Endothelial cell of hepatic sinusoid (primary cell): Measurements from ENCODE around the gene LIPA.
"Not testable (repeated sequence)": the region's sequence is repeated elsewhere in the genome, so short reads cannot be mapped to it uniquely, and the experiment has no call there.

Source experiments
- in situ Hi-C: cut with HindIII; loops from 2 replicates; pipeline ENCODE4 v1.10.0; 2017; ENCODE audit warnings: low sequenced_read_pairs

Gene LIPA

DNA sequence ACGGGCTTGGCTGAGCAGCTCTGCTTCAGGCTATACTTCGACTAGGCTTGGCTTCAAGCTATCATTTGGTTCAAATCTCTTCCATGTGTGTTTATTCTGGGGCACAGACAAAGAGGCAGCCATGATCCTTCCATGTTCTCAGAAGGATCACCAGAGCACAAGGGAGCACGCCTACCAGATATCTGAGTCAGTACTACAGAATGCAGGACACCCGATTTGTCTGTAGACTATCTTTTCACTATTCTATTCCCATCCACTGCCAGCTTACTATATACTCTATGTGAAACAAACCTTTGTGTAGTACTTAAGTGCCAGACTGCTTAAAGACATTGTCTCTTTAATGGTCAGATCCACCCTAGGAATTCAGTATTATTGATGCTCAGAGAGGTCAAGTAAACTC, 79.6 kb downstream of the LIPA start:
- in situ Hi-C loops: no loop called here

DNA sequence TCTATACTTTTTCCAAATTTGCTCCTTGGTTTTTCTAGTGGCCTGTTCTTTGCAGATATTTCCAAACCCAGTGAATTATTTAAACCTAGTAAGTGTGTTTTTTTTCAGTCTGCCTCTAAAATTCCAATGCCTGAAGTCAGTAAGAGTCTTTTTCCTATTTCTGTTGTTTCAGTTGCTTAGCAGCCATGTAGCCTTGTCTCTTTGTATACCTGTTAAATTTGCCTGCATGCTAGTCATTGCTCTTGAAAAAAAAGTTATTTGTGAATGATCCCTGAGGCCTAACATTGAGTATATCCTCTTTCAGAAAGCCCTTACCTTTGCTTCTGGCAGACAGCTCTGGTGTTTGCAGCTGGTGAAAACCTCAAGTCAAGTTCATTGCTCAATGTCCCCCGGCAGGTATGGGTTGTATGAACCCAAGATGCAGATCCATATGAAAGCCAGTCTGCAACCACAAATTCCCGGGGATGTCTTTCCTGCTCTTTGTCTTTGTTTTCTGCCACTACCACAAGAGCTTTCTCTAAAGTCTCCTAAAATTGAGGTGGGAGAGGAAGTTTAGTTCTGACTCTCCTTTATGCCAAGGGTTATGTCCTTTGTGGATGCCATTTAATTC, 80.2 kb downstream of the LIPA start:
- in situ Hi-C loops: no loop called here

DNA sequence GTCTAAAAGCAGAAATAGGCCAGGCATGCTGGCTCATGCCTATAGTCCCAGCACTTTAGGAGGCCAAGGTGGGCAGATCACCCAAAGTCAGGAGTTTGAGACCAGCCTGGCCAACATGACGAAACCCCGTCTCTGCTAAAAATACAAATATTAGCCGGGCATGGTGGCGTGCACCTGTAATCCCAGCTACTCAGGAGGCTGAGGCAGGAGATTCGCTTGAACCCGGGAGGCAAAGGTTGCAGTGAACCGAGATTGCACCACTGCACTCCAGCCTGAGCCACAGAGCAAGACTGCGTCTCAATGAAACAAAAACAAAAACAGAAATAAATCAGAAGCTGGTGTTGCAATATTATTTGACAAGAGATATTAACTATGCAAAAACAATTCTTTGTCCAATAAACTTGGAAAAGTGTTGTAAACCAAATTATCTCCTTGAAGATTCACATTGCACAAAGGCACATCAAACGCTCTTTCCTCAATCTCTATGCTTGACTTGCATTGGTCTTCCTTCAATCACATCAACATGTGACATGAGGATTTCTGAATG, 83.1 kb downstream of the LIPA start:
- in situ Hi-C loops: not testable (repeated sequence)

DNA sequence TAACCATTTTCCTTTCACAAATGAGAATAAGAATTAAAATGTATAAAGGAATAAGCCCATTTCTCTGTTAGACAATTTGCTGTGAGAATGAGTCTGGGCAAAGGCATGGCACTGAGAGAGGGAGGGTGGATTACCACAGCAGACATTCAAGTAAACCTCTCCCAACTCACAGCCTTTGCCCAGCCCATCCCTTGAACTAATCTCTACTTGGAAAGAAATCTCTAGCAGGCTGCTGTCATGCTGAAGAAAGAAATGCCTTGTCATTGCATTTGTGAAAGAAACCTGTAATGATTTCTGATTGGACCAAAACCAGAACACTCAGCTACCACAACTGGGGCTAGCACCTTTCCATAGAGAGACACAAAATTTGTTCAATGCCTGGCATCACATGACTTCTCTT, 83.7 kb downstream of the LIPA start:
- in situ Hi-C loops: no loop called here

DNA sequence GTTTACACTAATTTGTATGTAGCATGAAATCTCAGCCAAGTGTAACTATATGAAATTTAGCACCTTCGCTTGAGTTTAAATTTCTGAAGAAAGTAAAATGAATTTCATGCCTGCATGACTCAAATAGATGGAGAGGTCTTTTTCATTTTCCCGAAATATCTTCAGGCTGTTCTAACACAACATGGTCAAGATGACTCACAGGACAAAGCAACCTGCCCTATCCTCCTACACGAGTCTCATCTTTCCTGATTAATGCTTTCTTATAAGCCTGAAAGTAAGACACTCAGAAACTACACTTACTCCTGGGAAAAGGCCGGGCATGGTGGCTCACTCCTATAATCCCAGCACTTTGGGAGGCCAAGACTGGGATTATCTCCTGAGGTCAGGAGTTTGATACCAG, 85.7 kb downstream of the LIPA start:
- in situ Hi-C loops: no loop called here

DNA sequence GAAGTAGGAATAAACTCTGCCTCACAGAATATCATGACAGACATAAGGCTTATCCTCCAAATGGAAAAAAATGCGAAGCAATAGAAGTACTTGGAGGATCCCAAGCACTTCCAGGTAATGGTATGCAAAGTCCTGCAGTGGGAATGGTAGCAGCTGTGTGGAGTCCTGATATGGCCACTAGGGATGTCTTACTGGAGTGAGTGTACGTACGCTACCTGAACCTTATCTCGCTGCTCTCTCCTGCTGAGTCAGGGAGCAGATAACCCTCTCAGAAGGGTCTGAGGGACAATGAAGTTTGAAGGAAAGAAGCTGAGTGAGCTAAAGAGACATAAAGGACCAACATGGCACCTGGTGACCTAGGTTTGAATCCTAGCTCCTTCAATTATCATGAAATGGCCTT, 86.7 kb downstream of the LIPA start:
- in situ Hi-C loops: no loop called here

DNA sequence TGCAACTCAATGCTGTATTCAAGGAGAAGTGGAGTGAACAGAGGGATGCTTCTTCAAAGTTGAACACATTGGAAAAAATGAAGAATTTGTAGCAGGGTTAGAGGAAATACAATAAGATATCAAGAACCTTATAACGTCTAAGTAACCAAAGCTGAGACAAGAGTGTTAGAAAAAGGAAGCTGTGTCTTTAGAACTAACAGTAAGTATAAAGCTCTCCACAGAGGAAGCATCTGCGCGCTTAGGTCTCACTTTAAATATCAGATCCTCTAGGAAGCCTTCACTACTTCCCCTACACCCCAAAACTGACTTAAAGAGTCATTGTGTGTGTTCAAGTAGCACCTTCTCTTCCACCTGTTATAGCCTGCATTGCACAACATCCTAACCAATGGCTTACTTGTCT, 87.5 kb downstream of the LIPA start:
- in situ Hi-C loops: no loop called here
